Stimulated activated CD8-positive, alpha-beta memory T cell treated with anti-CD3 and anti-CD28 coated beads, Interleukin-7, amount 100 ng/mL, for 4 hours (primary cell): ENCODE results near the gene LRRC17.
"Not testable (repeated sequence)": the region's sequence is repeated elsewhere in the genome, so short reads cannot be mapped to it uniquely, and the experiment has no call there.

Source experiments
- DNase-seq, 2 donors: peaks; one replicate each; pipeline ENCODE4 v3.0.0-alpha.2; 2020; ENCODE audit warnings: low read depth in 2 of 2

The LRRC17 gene

GRCh38 chr7:102942181-102942866, 29.5 kb downstream of the LRRC17 start:
- DNase-seq = no peak

- no peak for DNase-seq
These were observed 30.1 kb downstream of the LRRC17 start for GRCh38 chr7:102942868-102943267.

GRCh38 chr7:102943423-102944169, 30.8 kb downstream of the LRRC17 start:
- no peak for DNase-seq

GRCh38 chr7:102944241-102944640, 31.4 kb downstream of the LRRC17 start:
- no peak for DNase-seq

- no peak for DNase-seq
These were observed 39.0 kb downstream of the LRRC17 start for GRCh38 chr7:102951839-102952238.

GRCh38 chr7:102953406-102953805, 40.6 kb downstream of the LRRC17 start:
- DNase-seq = no peak

- not testable (repeated sequence) for DNase-seq
These were observed 41.6 kb downstream of the LRRC17 start for GRCh38 chr7:102954359-102954758.

- DNase-seq = not testable (repeated sequence)
These were observed 45.2 kb downstream of the LRRC17 start for GRCh38 chr7:102958004-102958403.

GRCh38 chr7:102961993-102962392, 49.2 kb downstream of the LRRC17 start:
- DNase-seq = not testable (repeated sequence)

GRCh38 chr7:102966465-102966864, 53.7 kb downstream of the LRRC17 start:
- no peak for DNase-seq

- no peak for DNase-seq
These were observed 55.0 kb downstream of the LRRC17 start for GRCh38 chr7:102967798-102968197.

GRCh38 chr7:102973096-102973802, 60.4 kb downstream of the LRRC17 start:
- DNase-seq = no peak

GRCh38 chr7:102974366-102975236, 61.8 kb downstream of the LRRC17 start:
- no peak for DNase-seq

GRCh38 chr7:102975854-102976253, 63.1 kb downstream of the LRRC17 start:
- DNase-seq = no peak

GRCh38 chr7:102976493-102976892, 63.7 kb downstream of the LRRC17 start:
- no peak for DNase-seq

GRCh38 chr7:102977586-102977985, 64.8 kb downstream of the LRRC17 start:
- not testable (repeated sequence) for DNase-seq

- DNase-seq = no peak
These were observed 65.5 kb downstream of the LRRC17 start for GRCh38 chr7:102978284-102978683.

- no peak for DNase-seq
These were observed 66.9 kb downstream of the LRRC17 start for GRCh38 chr7:102979670-102980069.

- DNase-seq = no peak
These were observed 68.7 kb downstream of the LRRC17 start for GRCh38 chr7:102981451-102981850.

- DNase-seq = no peak
These were observed 69.4 kb downstream of the LRRC17 start for GRCh38 chr7:102982235-102982634.

GRCh38 chr7:102983602-102984001, 70.8 kb downstream of the LRRC17 start:
- DNase-seq = no peak
